ENCODE data around the gene LBP. TPM values are rescaled to one million over a fixed set of nuclear protein-coding genes. Genes with fewer than 3 reads are reported as not detected.

Gene LBP
- total and polyA plus RNA-seq, 2 of the 13 experiments (the other 11 are each of a cell fraction or from before 2014, with no cell fraction given) = 0.07 to 0.20 TPM

GRCh38 chr20:38343311-38344106, 2.8 kb upstream of the LBP start (continued):
- TF ChIP-seq GMEB2 (CRISPR knock-in tag; IDR thresholded peaks at IDR 0.05; ENCODE audit: low read depth) = 0 out of 2 replicates have a peak, but pooled peaks have one; percentile 17
- 0 out of 2 replicates have a peak, but pooled peaks have one; percentile 37 for TF ChIP-seq NR2F2 (IDR thresholded peaks at IDR 0.05; ENCODE audit: borderline replicate concordance, low read depth)
- peak; percentile 69 for TF ChIP-seq RXRA (CRISPR knock-in tag; IDR thresholded peaks at IDR 0.05)
- peak; percentile 92; the same call in 1 of the 2 replicates for TF ChIP-seq TIGD3 (CRISPR knock-in tag; IDR thresholded peaks at IDR 0.05; ENCODE audit: borderline replicate concordance)
- TF ChIP-seq ARID5B (CRISPR knock-in tag; IDR thresholded peaks at IDR 0.05) = peak; percentile 63
- TF ChIP-seq ZNF792 (CRISPR knock-in tag; IDR thresholded peaks at IDR 0.05) = peak; percentile 74
- peak; percentile 64 for TF ChIP-seq ATF2 (CRISPR knock-in tag; IDR thresholded peaks at IDR 0.05)
- TF ChIP-seq ZFP90 (CRISPR knock-in tag; IDR thresholded peaks at IDR 0.05; ENCODE audit: borderline replicate concordance) = peak; percentile 61; the same call in 1 of the 2 replicates
- 0 out of 2 replicates have a peak, but pooled peaks have one; percentile 36 for TF ChIP-seq SP140L (CRISPR knock-in tag; IDR thresholded peaks at IDR 0.05; ENCODE audit: borderline replicate concordance)
- TF ChIP-seq ZNF44 (CRISPR knock-in tag; IDR thresholded peaks at IDR 0.05) = peak; percentile 97
- TF ChIP-seq ZNF747 (CRISPR knock-in tag; IDR thresholded peaks at IDR 0.05; ENCODE audit: borderline replicate concordance) = 0 out of 2 replicates have a peak, but pooled peaks have one; percentile 60
- peak; percentile 69; the same call in 1 of the 2 replicates for TF ChIP-seq ZNF512B (CRISPR knock-in tag; IDR thresholded peaks at IDR 0.05; ENCODE audit: borderline replicate concordance)
- peak; percentile 84; the same call in 1 of the 2 replicates for TF ChIP-seq TFDP1 (CRISPR knock-in tag; IDR thresholded peaks at IDR 0.05; ENCODE audit: borderline replicate concordance)
- peak; percentile 71 for TF ChIP-seq GATAD2A (CRISPR knock-in tag; IDR thresholded peaks at IDR 0.05)
- TF ChIP-seq ZNF891 (CRISPR knock-in tag; IDR thresholded peaks at IDR 0.05) = peak; percentile 56; the same call in 1 of the 2 replicates
- TF ChIP-seq PLRG1 (conservative IDR thresholded peaks at IDR 0.05) = no peak
